Thyroid gland (tissue), 4 donors: ENCODE data around the gene RPL22. TPM values are rescaled to one million over a fixed set of nuclear protein-coding genes. Genes with fewer than 3 reads are reported as not detected.

Experiments
- DNase-seq, 2 donors: peaks; one replicate each; pipeline ENCODE4 v3.0.0-alpha.2; 2019
- H3K27ac ChIP-seq, 3 donors: fragments of 200-600 bp; sonication (generic); 1 replicate in 2 of 3; 2 replicates in 1 of 3; pipeline ENCODE4 v1.5.1; 2016 to 2019; ENCODE audit warnings: mild to moderate bottlenecking in 1 of 3, moderate library complexity in 1 of 3
- H3K27me3 ChIP-seq: fragments of 200-600 bp; sonication (generic); one replicate; pipeline ENCODE4 v1.5.1; 2019
- H3K36me3 ChIP-seq, 2 donors: fragments of 200-600 bp; sonication (generic); one replicate each; pipeline ENCODE4 v1.5.1; 2016 to 2019
- H3K4me1 ChIP-seq, 2 donors: fragments of 200-600 bp; sonication (generic); one replicate each; pipeline ENCODE4 v1.5.1; 2017 to 2019
- H3K4me3 ChIP-seq, 3 donors: fragments of 200-600 bp; sonication (generic); replicated peaks in 1 of 3; 1 replicate in 2 of 3; 2 replicates in 1 of 3; pipeline ENCODE4 v1.5.1; 2016; ENCODE audit warnings: mild to moderate bottlenecking in 1 of 3
- H3K9me3 ChIP-seq: fragments of 200-600 bp; sonication (generic); one replicate; pipeline ENCODE4 v1.5.1; 2017
- CTCF ChIP-seq, 6 experiments: fragments of 200-600 bp in 3 of 6; fragments of 450-650 bp in 3 of 6; sonication (generic) in 3 of 6; IDR thresholded peaks; one replicate each; pipeline ENCODE4 v1.5.1; 2016 to 2019; ENCODE audit warnings: antibody characterized with exemption in 6 of 6, mild to moderate bottlenecking in 2 of 6, inconsistent platforms in 1 of 6, moderate library complexity in 1 of 6
- POLR2A ChIP-seq, 2 donors: fragments of 450-650 bp; IDR thresholded peaks; one replicate each; pipeline ENCODE4 v1.6.1; 2017; ENCODE audit warnings: antibody characterized with exemption in 2 of 2, mild to moderate bottlenecking in 2 of 2, moderate library complexity in 1 of 2
- WGBS, 2 donors: methylation state at CpG; one replicate each; pipeline ENCODE4 v1.1.5; 2017; 5-methylcytosine and 5-hydroxymethylcytosine counted together
- intact Hi-C: fragments of 100-400 bp; cut with DNase I; formaldehyde crosslinking; loops from one replicate; pipeline ENCODE4 v1.15.1; 2023
- total RNA-seq, 4 donors: library from RNA; depleted of rRNA; stranded (reverse); fragments of >200 nt; gene quantifications; one replicate each; pipeline ENCODE4 v1.2.3, GENCODE V29; 2016

The RPL22 gene
- total RNA-seq, 4 donors from 2014 or later = 154 to 230 (median 181) TPM

DNA sequence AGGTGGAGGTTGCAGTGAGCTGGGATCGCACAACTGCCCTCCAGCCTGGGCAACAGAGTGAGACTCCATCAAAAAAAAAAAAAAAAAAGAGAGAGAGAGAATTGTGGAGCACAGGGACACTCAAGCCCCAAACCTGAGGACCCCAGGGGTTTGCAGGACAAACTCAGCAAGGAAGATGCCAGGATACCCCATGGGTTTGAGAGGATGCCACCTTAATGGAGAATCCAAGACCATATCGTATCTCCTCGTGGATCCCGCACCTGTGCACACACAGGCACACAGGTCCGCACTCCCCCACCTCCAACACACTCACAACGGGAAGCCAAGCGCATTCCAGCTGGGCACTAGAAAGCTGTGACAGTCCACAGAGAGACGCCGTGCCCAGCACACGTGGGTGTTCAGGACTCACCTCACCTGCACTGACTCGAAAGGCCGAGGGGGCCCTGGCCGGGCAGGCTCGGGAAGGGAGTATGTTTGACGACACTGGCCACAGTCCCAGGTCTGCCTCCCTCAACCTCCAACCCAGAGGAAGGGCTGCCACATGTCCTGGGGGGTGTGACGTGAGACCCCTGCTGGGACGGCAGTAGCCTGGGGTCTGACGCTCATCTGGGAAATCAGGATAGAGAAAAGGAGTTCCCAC is 30.3 kb downstream of the RPL22 start:
- Histone ChIP-seq H3K27ac (no peak overlapping the region), H3K4me1 (no peaks in the 10 kb centered on the region), H3K27me3 (no peaks in the 10 kb centered on the region), H3K36me3 (no peaks in the 10 kb centered on the region), H3K4me3 (no peak overlapping the region), H3K9me3 (no peaks in the 10 kb centered on the region)
- intact Hi-C loops = no loop called here
- WGBS, 2 donors = 70 to 79% methylated on average over 12 to 18 of the region's 18 CpGs
- TF ChIP-seq CTCF (IDR thresholded peaks at IDR 0.05) = no peak
- TF ChIP-seq POLR2A (IDR thresholded peaks at IDR 0.05) = no peak
- DNase-seq = no peak

GRCh38 chr1:6167391-6168303 is 31.7 kb downstream of the RPL22 start:
- H3K27me3 ChIP-seq = no peaks in the 10 kb centered on the region
- TF ChIP-seq CTCF (IDR thresholded peaks at IDR 0.05) = no peak
- TF ChIP-seq POLR2A (IDR thresholded peaks at IDR 0.05) = no peak
- intact Hi-C loops = no loop called here

DNA sequence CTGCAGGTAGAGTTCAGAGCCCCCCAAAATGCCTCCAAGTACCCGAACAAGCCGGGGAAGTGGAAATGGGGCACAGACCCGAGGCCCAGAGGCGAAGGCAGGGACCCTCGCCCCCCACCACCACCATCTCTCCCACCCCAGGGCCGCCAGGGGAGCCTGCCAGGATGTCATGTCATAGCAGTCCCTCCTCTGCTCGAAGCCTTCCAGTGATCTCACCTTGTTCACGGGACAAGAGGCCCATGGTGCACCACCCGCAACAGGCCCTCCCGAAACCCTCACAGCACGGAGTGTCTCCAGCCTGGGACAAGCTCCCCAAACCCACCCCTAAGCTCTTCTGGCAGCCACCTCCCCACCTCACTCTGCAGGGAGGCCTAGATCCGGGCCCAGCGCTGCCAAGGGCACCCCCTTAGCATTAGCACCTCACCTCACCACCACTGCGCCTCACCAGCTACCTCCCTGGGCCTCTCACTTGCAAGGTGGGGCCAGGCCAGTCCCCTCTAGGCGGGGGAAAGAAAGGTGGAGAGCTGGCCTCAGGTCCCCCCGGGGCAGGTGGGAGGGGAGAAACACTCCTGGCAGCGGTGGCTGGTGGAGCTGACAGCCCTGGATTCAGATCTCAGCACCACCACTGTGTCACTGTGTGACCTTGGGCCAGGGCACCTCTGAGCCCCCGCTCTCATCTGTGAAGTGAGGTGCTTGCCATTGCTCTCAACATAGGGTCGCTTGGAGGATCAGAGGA is 32.6 kb downstream of the RPL22 start:
- WGBS, 2 donors = 80 to 84% methylated on average over 4 to 16 of the region's 19 CpGs
- H3K27me3 ChIP-seq = no peaks in the 10 kb centered on the region
- no peaks in the 10 kb centered on the region for H3K4me1 ChIP-seq
- TF ChIP-seq CTCF (IDR thresholded peaks at IDR 0.05) (no peak), POLR2A (IDR thresholded peaks at IDR 0.05) (no peak)
- H3K27ac ChIP-seq = no peak overlapping the region
- no peak for DNase-seq
- intact Hi-C loops = no loop called here
- H3K36me3 ChIP-seq = no peaks in the 10 kb centered on the region
- no peaks in the 10 kb centered on the region for H3K9me3 ChIP-seq
- H3K4me3 ChIP-seq = no peak overlapping the region

More at GRCh38 chr1:6167391-6168303, 31.7 kb downstream of the RPL22 start:
- H3K4me1 ChIP-seq = no peaks in the 10 kb centered on the region
- 75% methylated on average over 33 to 34 of the region's 34 CpGs for WGBS, 2 donors
- DNase-seq = no peak
- no peaks in the 10 kb centered on the region for H3K9me3 ChIP-seq
- H3K27ac ChIP-seq = no peak overlapping the region
- no peaks in the 10 kb centered on the region for H3K36me3 ChIP-seq
- no peak overlapping the region for H3K4me3 ChIP-seq

GRCh38 chr1:6166221-6166620 is 33.2 kb downstream of the RPL22 start:
- Histone ChIP-seq H3K27me3 (no peaks in the 10 kb centered on the region), H3K4me3 (no peak overlapping the region), H3K27ac (no peak overlapping the region), H3K4me1 (no peaks in the 10 kb centered on the region), H3K9me3 (no peaks in the 10 kb centered on the region), H3K36me3 (no peaks in the 10 kb centered on the region)
- intact Hi-C loops = no loop called here
- TF ChIP-seq CTCF (IDR thresholded peaks at IDR 0.05) (no peak), POLR2A (IDR thresholded peaks at IDR 0.05) (no peak)
- 44 to 61% methylated on average over 3 to 8 of the region's 10 CpGs for WGBS, 2 donors
- no peak for DNase-seq
